Activated T-cell treated with anti-CD3 and anti-CD28 coated beads, Interleukin-2, amount 50 U/mL, for 4 hours (primary cell): ENCODE measurements around the gene VAV1. TPM values are rescaled to one million over a fixed set of nuclear protein-coding genes. Genes with fewer than 3 reads are reported as not detected.
A peak's percentile ranks its signal among the peaks of the same experiment; 100 is the strongest.

Experiments
- ATAC-seq, 2 donors: fragments of 200-7000 bp; cut with Tn5 transposase; one replicate each; pipeline ENCODE4 v1.10.0; 2021
- DNase-seq: peaks from one replicate; pipeline ENCODE4 v3.0.0-alpha.2; 2020
- H3K27me3 Mint-ChIP-seq: one replicate; pipeline ENCODE4 v1.8.0; 2021; ENCODE audit warnings: low read depth, mixed read lengths
- H3K36me3 Mint-ChIP-seq: one replicate; pipeline ENCODE4 v1.8.0; 2022; ENCODE audit warnings: mixed read lengths; ENCODE audit not compliant: insufficient read depth
- H3K4me1 Mint-ChIP-seq: one replicate; pipeline ENCODE4 v1.8.0; 2021; ENCODE audit warnings: low read depth, mixed read lengths
- H3K4me3 Mint-ChIP-seq: one replicate; pipeline ENCODE4 v1.8.0; 2021; ENCODE audit warnings: mild to moderate bottlenecking, moderate library complexity, mixed read lengths
- H3K9me3 Mint-ChIP-seq: one replicate; pipeline ENCODE4 v1.8.0; 2021; ENCODE audit warnings: mixed read lengths
- total RNA-seq, 3 donors: library from RNA; stranded (reverse); gene quantifications; one replicate each; pipeline ENCODE4 v1.2.1, GENCODE V29; 2021

The VAV1 gene
- total RNA-seq, 3 donors from 2014 or later = 65.7 to 75.6 (median 70.7) TPM

- Mint-ChIP-seq H3K4me3 (no peak overlapping the region), H3K36me3 (peaks cover 49% of the 10 kb centered on the region), H3K9me3 (no peaks in the 10 kb centered on the region), H3K4me1 (peaks cover 25% of the 10 kb centered on the region), H3K27me3 (no peaks in the 10 kb centered on the region)
- DNase-seq (no peak), ATAC-seq (no peak)
Observed at GRCh38 chr19:6835501-6835900, 63.0 kb downstream of the VAV1 start.

- ATAC-seq = no peak
Observed at GRCh38 chr19:6837525-6837924, 65.0 kb downstream of the VAV1 start.

GRCh38 chr19:6838062-6838655 is 65.7 kb downstream of the VAV1 start:
- Mint-ChIP-seq H3K9me3 (no peaks in the 10 kb centered on the region), H3K27me3 (no peaks in the 10 kb centered on the region), H3K36me3 (peaks cover 38% of the 10 kb centered on the region), H3K4me3 (no peak overlapping the region), H3K4me1 (peaks cover 25% of the 10 kb centered on the region)
- DNase-seq (no peak), ATAC-seq (no peak)

More at GRCh38 chr19:6837525-6837924, 65.0 kb downstream of the VAV1 start:
- no peak for DNase-seq
- Mint-ChIP-seq H3K4me1 (peaks cover 25% of the 10 kb centered on the region), H3K36me3 (peaks cover 43% of the 10 kb centered on the region), H3K4me3 (peak overlapping the region; percentile 35), H3K9me3 (no peaks in the 10 kb centered on the region), H3K27me3 (no peaks in the 10 kb centered on the region)

- no peak for ATAC-seq
- H3K36me3 Mint-ChIP-seq = peaks cover 20% of the 10 kb centered on the region
Observed at GRCh38 chr19:6842871-6843607, 70.5 kb downstream of the VAV1 start.

GRCh38 chr19:6847828-6848200 is 75.3 kb downstream of the VAV1 start:
- ATAC-seq (no peak), DNase-seq (no peak)
- Mint-ChIP-seq H3K27me3 (no peaks in the 10 kb centered on the region), H3K9me3 (no peaks in the 10 kb centered on the region), H3K36me3 (peaks cover 26% of the 10 kb centered on the region), H3K4me1 (no peaks in the 10 kb centered on the region), H3K4me3 (no peak overlapping the region)

More at GRCh38 chr19:6842871-6843607, 70.5 kb downstream of the VAV1 start:
- Mint-ChIP-seq H3K9me3 (no peaks in the 10 kb centered on the region), H3K27me3 (no peaks in the 10 kb centered on the region), H3K4me1 (peaks cover 5% of the 10 kb centered on the region), H3K4me3 (no peak overlapping the region)
- no peak for DNase-seq

- Mint-ChIP-seq H3K9me3 (no peaks in the 10 kb centered on the region), H3K36me3 (peaks cover 27% of the 10 kb centered on the region), H3K27me3 (no peaks in the 10 kb centered on the region)
Observed at GRCh38 chr19:6848986-6849385, 76.5 kb downstream of the VAV1 start.

GRCh38 chr19:6849876-6850275 is 77.4 kb downstream of the VAV1 start:
- Mint-ChIP-seq H3K4me1 (no peaks in the 10 kb centered on the region), H3K36me3 (peaks cover 29% of the 10 kb centered on the region), H3K4me3 (no peak overlapping the region), H3K27me3 (no peaks in the 10 kb centered on the region), H3K9me3 (no peaks in the 10 kb centered on the region)
- ATAC-seq = no peak
- no peak for DNase-seq

More at GRCh38 chr19:6848986-6849385, 76.5 kb downstream of the VAV1 start:
- Mint-ChIP-seq H3K4me1 (no peaks in the 10 kb centered on the region), H3K4me3 (no peak overlapping the region)
- ATAC-seq = no peak
- no peak for DNase-seq

- Mint-ChIP-seq H3K9me3 (no peaks in the 10 kb centered on the region), H3K4me3 (no peak overlapping the region), H3K4me1 (no peaks in the 10 kb centered on the region), H3K27me3 (no peaks in the 10 kb centered on the region), H3K36me3 (peaks cover 41% of the 10 kb centered on the region)
- no peak for DNase-seq
- ATAC-seq = no peak
Observed at GRCh38 chr19:6851359-6851758, 78.9 kb downstream of the VAV1 start.

GRCh38 chr19:6852001-6852400 is 79.5 kb downstream of the VAV1 start:
- ATAC-seq (no peak), DNase-seq (no peak)
- Mint-ChIP-seq H3K4me1 (no peaks in the 10 kb centered on the region), H3K4me3 (no peak overlapping the region), H3K36me3 (peaks cover 44% of the 10 kb centered on the region), H3K27me3 (no peaks in the 10 kb centered on the region), H3K9me3 (no peaks in the 10 kb centered on the region)

- Mint-ChIP-seq H3K4me3 (no peak overlapping the region), H3K4me1 (no peaks in the 10 kb centered on the region), H3K36me3 (peaks cover 43% of the 10 kb centered on the region), H3K27me3 (no peaks in the 10 kb centered on the region), H3K9me3 (no peaks in the 10 kb centered on the region)
- ATAC-seq = no peak
- DNase-seq = no peak
Observed at GRCh38 chr19:6853868-6854267, 81.4 kb downstream of the VAV1 start.

GRCh38 chr19:6854758-6855157 is 82.2 kb downstream of the VAV1 start:
- no peaks in the 10 kb centered on the region for H3K4me1 Mint-ChIP-seq
- H3K9me3 Mint-ChIP-seq = no peaks in the 10 kb centered on the region
- no peak for ATAC-seq
- H3K4me3 Mint-ChIP-seq = no peak overlapping the region
- no peak for DNase-seq
- H3K27me3 Mint-ChIP-seq = no peaks in the 10 kb centered on the region
- peaks cover 40% of the 10 kb centered on the region for H3K36me3 Mint-ChIP-seq

- ATAC-seq = no peak
- peaks cover 3% of the 10 kb centered on the region for H3K4me1 Mint-ChIP-seq
- no peaks in the 10 kb centered on the region for H3K9me3 Mint-ChIP-seq
- no peaks in the 10 kb centered on the region for H3K27me3 Mint-ChIP-seq
- no peak for DNase-seq
- no peak overlapping the region for H3K4me3 Mint-ChIP-seq
- H3K36me3 Mint-ChIP-seq = peaks cover 29% of the 10 kb centered on the region
Observed at GRCh38 chr19:6856749-6857372, 84.4 kb downstream of the VAV1 start.

- DNase-seq (no peak), ATAC-seq (no peak)
- H3K36me3 Mint-ChIP-seq = peaks cover 3% of the 10 kb centered on the region
- no peak overlapping the region for H3K4me3 Mint-ChIP-seq
- H3K4me1 Mint-ChIP-seq = peaks cover 15% of the 10 kb centered on the region
- no peaks in the 10 kb centered on the region for H3K9me3 Mint-ChIP-seq
- no peaks in the 10 kb centered on the region for H3K27me3 Mint-ChIP-seq
Observed at GRCh38 chr19:6861683-6862286, 89.3 kb downstream of the VAV1 start.

- H3K36me3 Mint-ChIP-seq = no peaks in the 10 kb centered on the region
- no peaks in the 10 kb centered on the region for H3K27me3 Mint-ChIP-seq
- H3K9me3 Mint-ChIP-seq = no peaks in the 10 kb centered on the region
- H3K4me1 Mint-ChIP-seq = peaks cover 18% of the 10 kb centered on the region
- DNase-seq (peak; percentile 90), ATAC-seq (peak; percentile 86 to 88)
- H3K4me3 Mint-ChIP-seq = peak overlapping the region; percentile 79
Observed at GRCh38 chr19:6862673-6863078, 90.2 kb downstream of the VAV1 start.
